ENCODE results near the gene PROCR. TPM values are rescaled to one million over a fixed set of nuclear protein-coding genes. Genes with fewer than 3 reads are reported as not detected.
"Not testable (repeated sequence)": the region's sequence is repeated elsewhere in the genome, so short reads cannot be mapped to it uniquely, and the experiment has no call there.

PROCR gene
- total RNA-seq, 1 donor from 2014 or later, result 0.84 TPM

GRCh38 chr20:35172434-35172806 lies 548 bp downstream of the PROCR start:
- Mint-ChIP-seq H3K9me3 (no peaks in the 10 kb centered on the region), H3K4me3 (no peak overlapping the region), H3K27me3 (no peaks in the 10 kb centered on the region), H3K36me3 (ENCODE audit: low read depth) (no peaks in the 10 kb centered on the region), H3K4me1 (peaks cover 13% of the 10 kb centered on the region), H3K27ac (no peak overlapping the region)
- intact Hi-C loops (cut with micrococcal nuclease), result no loop called here
- no peak for DNase-seq

- Mint-ChIP-seq H3K36me3 (ENCODE audit: low read depth) (no peaks in the 10 kb centered on the region), H3K9me3 (no peaks in the 10 kb centered on the region), H3K4me3 (no peak overlapping the region), H3K27ac (no peak overlapping the region), H3K4me1 (peaks cover 13% of the 10 kb centered on the region), H3K27me3 (no peaks in the 10 kb centered on the region)
- no peak for DNase-seq
- intact Hi-C loops (cut with micrococcal nuclease), result no loop called here
These were observed 1.8 kb downstream of the PROCR start for GRCh38 chr20:35173576-35174192.

- Mint-ChIP-seq H3K27ac (no peak overlapping the region), H3K36me3 (ENCODE audit: low read depth) (no peaks in the 10 kb centered on the region), H3K4me1 (peaks cover 13% of the 10 kb centered on the region), H3K9me3 (no peaks in the 10 kb centered on the region), H3K27me3 (no peaks in the 10 kb centered on the region), H3K4me3 (no peak overlapping the region)
- intact Hi-C loops (cut with micrococcal nuclease), result no loop called here
- no peak for DNase-seq
These were observed 2.8 kb downstream of the PROCR start for GRCh38 chr20:35174458-35175216.

GRCh38 chr20:35176132-35176531 lies 4.3 kb downstream of the PROCR start:
- intact Hi-C loops (cut with micrococcal nuclease), result no loop called here
- no peaks in the 10 kb centered on the region for H3K9me3 Mint-ChIP-seq
- H3K36me3 Mint-ChIP-seq (ENCODE audit: low read depth), result no peaks in the 10 kb centered on the region
- H3K4me1 Mint-ChIP-seq, result peaks cover 13% of the 10 kb centered on the region
- H3K27ac Mint-ChIP-seq, result no peak overlapping the region
- no peaks in the 10 kb centered on the region for H3K27me3 Mint-ChIP-seq
- no peak for DNase-seq
- H3K4me3 Mint-ChIP-seq, result no peak overlapping the region

- H3K9me3 Mint-ChIP-seq, result no peaks in the 10 kb centered on the region
- H3K4me3 Mint-ChIP-seq, result no peak overlapping the region
- H3K4me1 Mint-ChIP-seq, result no peaks in the 10 kb centered on the region
- no peaks in the 10 kb centered on the region for H3K27me3 Mint-ChIP-seq
- no peak overlapping the region for H3K27ac Mint-ChIP-seq
- no peak for DNase-seq
- intact Hi-C loops (cut with micrococcal nuclease), result no loop called here
- H3K36me3 Mint-ChIP-seq (ENCODE audit: low read depth), result no peaks in the 10 kb centered on the region
These were observed 7.7 kb downstream of the PROCR start for GRCh38 chr20:35179292-35180212.

- H3K4me1 Mint-ChIP-seq, result no peaks in the 10 kb centered on the region
- H3K36me3 Mint-ChIP-seq (ENCODE audit: low read depth), result no peaks in the 10 kb centered on the region
- no peak for DNase-seq
- no peak overlapping the region for H3K4me3 Mint-ChIP-seq
- H3K27me3 Mint-ChIP-seq, result no peaks in the 10 kb centered on the region
- no peaks in the 10 kb centered on the region for H3K9me3 Mint-ChIP-seq
- intact Hi-C loops (cut with micrococcal nuclease), result no loop called here
- H3K27ac Mint-ChIP-seq, result no peak overlapping the region
These were observed 8.4 kb downstream of the PROCR start for GRCh38 chr20:35180266-35180665.

- H3K4me3 Mint-ChIP-seq, result no peak overlapping the region
- DNase-seq, result no peak
- no peaks in the 10 kb centered on the region for H3K36me3 Mint-ChIP-seq (ENCODE audit: low read depth)
- H3K27ac Mint-ChIP-seq, result no peak overlapping the region
- intact Hi-C loops (cut with micrococcal nuclease), result no loop called here
- no peaks in the 10 kb centered on the region for H3K9me3 Mint-ChIP-seq
- no peaks in the 10 kb centered on the region for H3K4me1 Mint-ChIP-seq
- no peaks in the 10 kb centered on the region for H3K27me3 Mint-ChIP-seq
These were observed 9.9 kb downstream of the PROCR start for GRCh38 chr20:35181731-35182130.

- H3K4me3 Mint-ChIP-seq; H3K27ac Mint-ChIP-seq; DNase-seq; H3K27me3 Mint-ChIP-seq; H3K4me1 Mint-ChIP-seq; H3K36me3 Mint-ChIP-seq (ENCODE audit: low read depth); intact Hi-C loops (cut with micrococcal nuclease); H3K9me3 Mint-ChIP-seq: not testable (repeated sequence)
These were observed 14.9 kb downstream of the PROCR start for GRCh38 chr20:35186691-35187289.

GRCh38 chr20:35187584-35188190 lies 15.8 kb downstream of the PROCR start:
- Mint-ChIP-seq H3K4me1 (no peaks in the 10 kb centered on the region), H3K27me3 (peaks cover 3% of the 10 kb centered on the region)
- intact Hi-C loops (cut with micrococcal nuclease), result no loop called here

GRCh38 chr20:35189223-35189622 lies 17.4 kb downstream of the PROCR start:
- DNase-seq; intact Hi-C loops (cut with micrococcal nuclease); H3K4me1 Mint-ChIP-seq; H3K27ac Mint-ChIP-seq; H3K9me3 Mint-ChIP-seq; H3K36me3 Mint-ChIP-seq (ENCODE audit: low read depth); H3K27me3 Mint-ChIP-seq; H3K4me3 Mint-ChIP-seq: not testable (repeated sequence)

More at GRCh38 chr20:35187584-35188190, 15.8 kb downstream of the PROCR start:
- Mint-ChIP-seq H3K9me3 (no peaks in the 10 kb centered on the region), H3K27ac (no peak overlapping the region), H3K36me3 (ENCODE audit: low read depth) (no peaks in the 10 kb centered on the region), H3K4me3 (no peak overlapping the region)
- DNase-seq, result no peak

GRCh38 chr20:35190556-35190955 lies 18.7 kb downstream of the PROCR start:
- peaks cover 3% of the 10 kb centered on the region for H3K27me3 Mint-ChIP-seq
- H3K4me3 Mint-ChIP-seq, result no peak overlapping the region
- no peak overlapping the region for H3K27ac Mint-ChIP-seq
- no peak for DNase-seq
- no peaks in the 10 kb centered on the region for H3K4me1 Mint-ChIP-seq
- H3K9me3 Mint-ChIP-seq, result no peaks in the 10 kb centered on the region
- H3K36me3 Mint-ChIP-seq (ENCODE audit: low read depth), result peaks cover 2% of the 10 kb centered on the region
- intact Hi-C loops (cut with micrococcal nuclease), result no loop called here

GRCh38 chr20:35191419-35192117 lies 19.7 kb downstream of the PROCR start:
- no peak overlapping the region for H3K27ac Mint-ChIP-seq
- H3K36me3 Mint-ChIP-seq (ENCODE audit: low read depth), result peaks cover 4% of the 10 kb centered on the region
- DNase-seq, result no peak
- H3K4me3 Mint-ChIP-seq, result no peak overlapping the region
- H3K9me3 Mint-ChIP-seq, result peaks cover 3% of the 10 kb centered on the region
- intact Hi-C loops (cut with micrococcal nuclease), result no loop called here
- H3K27me3 Mint-ChIP-seq, result peaks cover 3% of the 10 kb centered on the region
- H3K4me1 Mint-ChIP-seq, result no peaks in the 10 kb centered on the region

Data from activated CD4-positive, alpha-beta T cell treated with anti-CD3 and anti-CD28 coated beads, Interleukin-2, amount 10 ng/mL, durations not matched to agents 24 days and 14 days (primary cell).